Right lobe of liver (tissue), 4 donors: ENCODE results near the gene PLAAT4.

Experiments used
- CTCF ChIP-seq, 4 donors: fragments of 200-600 bp in 3 of 4; fragments of 450-650 bp in 1 of 4; IDR thresholded peaks; one replicate each; pipeline versions ENCODE4 v1.5.1 to v1.8.0; 2016 to 2022; ENCODE audit warnings: antibody characterized with exemption in 4 of 4, mild to moderate bottlenecking in 2 of 4
- POLR2A ChIP-seq: fragments of 450-650 bp; IDR thresholded peaks from one replicate; pipeline ENCODE4 v1.6.1; 2017; ENCODE audit warnings: antibody characterized with exemption, mild to moderate bottlenecking
- donor health status: DM: no; HTN: no; CAD: no.
- donor health status: DM: no; HTN: no; CAD: no.
- donor health status: DM: no; HTN: yes; CAD: no.

- TF ChIP-seq POLR2A (no peak), CTCF (IDR thresholded peaks at IDR 0.05) (no peak)
Measured at GRCh38 chr11:63549411-63549810, 12.8 kb downstream of the PLAAT4 start.
